IMR-90 (cell line): ENCODE results near the gene CMSS1. TPM values are rescaled to one million over a fixed set of nuclear protein-coding genes. Genes with fewer than 3 reads are reported as not detected.

Source experiments
- ATAC-seq: fragments of 200-7000 bp; cut with Tn5 transposase; 2 replicates; pipeline ENCODE4 v1.9.1; 2020; ENCODE audit warnings: low read depth, mild to moderate bottlenecking, moderate library complexity
- BruUV-seq: library from RNA; stranded (reverse); fragments of 400-500 nt; replicated peaks from 2 replicates; lab custom pipeline; 2021; lab: Mats Ljungman, UMichigan
- CTCF ChIA-PET: fragments of 300-600 bp; formaldehyde crosslinking; extraction: SDS; loops from one replicate; lab custom pipeline; 2021; ENCODE audit warnings: antibody characterized with exemption; lab: Yijun Ruan, JAX
- POLR2A ChIA-PET: fragments of 300-600 bp; sonication (Branson Sonifier 250); formaldehyde crosslinking; loops from one replicate; lab custom pipeline; 2022; ENCODE audit warnings: antibody characterized with exemption; ENCODE audit not compliant: unreplicated experiment; lab: Charles Lee
- DNase-seq: peaks from one replicate; pipeline ENCODE4 v3.0.0; 2013
- H2AFZ ChIP-seq: replicated peaks from 2 replicates; pipeline ENCODE3; 2013; ENCODE audit warnings: low read length, mild to moderate bottlenecking; ENCODE audit not compliant: poor library complexity
- H2AK5ac ChIP-seq: 2 replicates; pipeline ENCODE4 v1.6.1; 2013; ENCODE audit warnings: low read depth, low read length, inconsistent platforms
- H2AK9ac ChIP-seq: replicated peaks from 2 replicates; pipeline ENCODE3; 2013; ENCODE audit warnings: mild to moderate bottlenecking, low read depth, low read length, moderate library complexity; ENCODE audit not compliant: poor library complexity
- H2BK120ac ChIP-seq: 2 replicates; pipeline ENCODE4 v1.6.1; 2013; ENCODE audit warnings: low read depth, low read length, inconsistent platforms
- H2BK15ac ChIP-seq: 3 replicates; pipeline ENCODE4 v1.6.1; 2013; ENCODE audit warnings: low read depth, low read length, inconsistent platforms
- H2BK20ac ChIP-seq: 2 replicates; pipeline ENCODE4 v1.6.1; 2013; ENCODE audit warnings: low read depth, mild to moderate bottlenecking, inconsistent platforms, low read length, moderate library complexity
- H2BK5ac ChIP-seq: 2 replicates; pipeline ENCODE4 v1.6.1; 2013; ENCODE audit warnings: mild to moderate bottlenecking, low read depth, low read length, inconsistent platforms; ENCODE audit not compliant: poor library complexity, severe bottlenecking
- H3K14ac ChIP-seq: replicated peaks from 2 replicates; pipeline ENCODE4 v1.6.1; 2013; ENCODE audit warnings: low read depth, low read length, inconsistent platforms
- H3K18ac ChIP-seq: 2 replicates; pipeline ENCODE4 v1.6.1; 2013; ENCODE audit warnings: low read depth, low read length, control low read depth
- H3K23ac ChIP-seq: 2 replicates; pipeline ENCODE4 v1.6.1; 2013; ENCODE audit warnings: low read depth, low read length, inconsistent platforms
- H3K27ac ChIP-seq: 2 replicates; pipeline ENCODE4 v1.5.1; 2013; ENCODE audit warnings: mild to moderate bottlenecking, control low read depth, low read length; ENCODE audit not compliant: insufficient read depth
- H3K27me3 ChIP-seq: 2 replicates; pipeline ENCODE4 v1.6.1; 2013; ENCODE audit warnings: low read length; ENCODE audit not compliant: control insufficient read depth, insufficient read depth
- H3K36me3 ChIP-seq: 2 replicates; pipeline ENCODE4 v1.6.1; 2013; ENCODE audit warnings: low read length, mixed read lengths; ENCODE audit not compliant: control insufficient read depth, insufficient read depth
- H3K4ac ChIP-seq: 2 replicates; pipeline ENCODE4 v1.6.1; 2013; ENCODE audit warnings: low read depth, low read length, inconsistent platforms
- H3K4me1 ChIP-seq: 2 replicates; pipeline ENCODE4 v1.6.1; 2013; ENCODE audit warnings: low read length, mixed read lengths; ENCODE audit not compliant: control insufficient read depth, insufficient read depth
- H3K4me2 ChIP-seq: 2 replicates; pipeline ENCODE4 v1.6.1; 2013; ENCODE audit warnings: low read depth, mild to moderate bottlenecking, control low read depth, low read length, moderate library complexity
- H3K4me3 ChIP-seq: 2 replicates; pipeline ENCODE4 v1.5.1; 2013; ENCODE audit warnings: low read depth, mild to moderate bottlenecking, control low read depth, low read length, moderate library complexity; ENCODE audit not compliant: insufficient read depth
- H3K56ac ChIP-seq: 2 replicates; pipeline ENCODE4 v1.6.1; 2013; ENCODE audit warnings: low read length, inconsistent platforms; ENCODE audit not compliant: insufficient read depth; ENCODE audit errors: extremely low read depth
- H3K79me1 ChIP-seq, 2 experiments: 2 replicates each; pipeline ENCODE4 v1.6.1; 2013; ENCODE audit warnings: low read length in 2 of 2, inconsistent platforms in 1 of 2, low read depth in 1 of 2
- H3K9ac ChIP-seq: 2 replicates; pipeline ENCODE4 v1.6.1; 2013; ENCODE audit warnings: low read depth, low read length, control low read depth
- H3K9me1 ChIP-seq: 2 replicates; pipeline ENCODE4 v1.6.1; 2013; ENCODE audit warnings: low read length, inconsistent platforms; ENCODE audit not compliant: insufficient read depth
- H3K9me3 ChIP-seq: 2 replicates; pipeline ENCODE4 v1.6.1; 2013; ENCODE audit warnings: low read length; ENCODE audit not compliant: control insufficient read depth, insufficient read depth
- H4K20me1 ChIP-seq: 2 replicates; pipeline ENCODE4 v1.6.1; 2013; ENCODE audit warnings: low read length, inconsistent platforms; ENCODE audit not compliant: insufficient read depth
- H4K5ac ChIP-seq: 2 replicates; pipeline ENCODE4 v1.6.1; 2013; ENCODE audit warnings: mild to moderate bottlenecking, low read depth, low read length, control low read depth
- H4K8ac ChIP-seq, 2 experiments: 2 replicates each; pipeline ENCODE4 v1.6.1; 2013; ENCODE audit warnings: low read depth in 2 of 2, low read length in 2 of 2, control low read depth in 1 of 2, inconsistent platforms in 1 of 2
- H4K91ac ChIP-seq: 2 replicates; pipeline ENCODE4 v1.6.1; 2013; ENCODE audit warnings: low read depth, low read length, inconsistent platforms; ENCODE audit not compliant: insufficient read depth
- BHLHE40 ChIP-seq: fragments of 150-350 bp; IDR thresholded peaks from 2 replicates; pipeline ENCODE4 v1.6.1; 2016; ENCODE audit warnings: mild to moderate bottlenecking, low read depth, low read length
- MAZ ChIP-seq: IDR thresholded peaks from 2 replicates; pipeline ENCODE4 v1.6.1; 2012; ENCODE audit warnings: low read depth, mild to moderate bottlenecking, low read length, improper control_type of control experiment, moderate library complexity, borderline replicate concordance
- RFX5 ChIP-seq: IDR thresholded peaks from 2 replicates; pipeline ENCODE4 v1.8.0; 2012; ENCODE audit warnings: low read depth, mild to moderate bottlenecking, low read length, moderate library complexity
- SMC3 ChIP-seq: fragments of 150-350 bp; IDR thresholded peaks from 2 replicates; pipeline ENCODE4 v1.6.1; 2016; ENCODE audit warnings: low read depth, mild to moderate bottlenecking, antibody characterized with exemption, low read length, moderate library complexity
- USF2 ChIP-seq: fragments of 150-350 bp; IDR thresholded peaks from 2 replicates; pipeline ENCODE4 v1.6.1; 2017; ENCODE audit warnings: mild to moderate bottlenecking, antibody characterized with exemption, low read length, low read depth
- WGBS, 2 experiments: methylation state at CpG; one replicate each; pipeline versions ENCODE4 v1.1.5 to v1.1.7; 2013; ENCODE audit warnings: missing lambda C conversion rate in 2 of 2; ENCODE audit not compliant: insufficient read length in 1 of 2; ENCODE audit errors: extremely low coverage in 2 of 2; 5-methylcytosine and 5-hydroxymethylcytosine counted together
- dilution Hi-C: fragments of 300-500 bp; cut with HindIII; formaldehyde crosslinking; loops from one replicate; pipeline ENCODE4 v1.14.3; 2018; ENCODE audit warnings: low sequenced_read_pairs; ENCODE audit not compliant: unreplicated experiment
- in situ Hi-C: fragments of 300-500 bp; cut with MboI; formaldehyde crosslinking; loops from 3 replicates; pipeline ENCODE4 v1.14.3; 2019; ENCODE audit warnings: low sequenced_read_pairs, inconsistent platforms, mixed read lengths
- intact Hi-C: fragments of 100-400 bp; cut with micrococcal nuclease; formaldehyde crosslinking; loops from 2 replicates; pipeline ENCODE4 v1.10.0; 2022
- polyA plus RNA-seq, 3 experiments: library from polyadenylated mRNA; depleted of rRNA; stranded (reverse); fragments of >200 nt; gene quantifications; 2 replicates each; pipeline ENCODE4 v1.2.3, GENCODE V29; 2012; ENCODE audit warnings: low replicate concordance in 1 of 3
- total RNA-seq: library from RNA; depleted of rRNA; stranded (reverse); fragments of >200 nt; gene quantifications from 2 replicates; pipeline ENCODE4 v1.2.3, GENCODE V29; 2012

Gene CMSS1
- total and polyA plus RNA-seq, 2 of the 4 experiments (the other 2 are of a cell fraction) = 12.5 to 13.6 TPM

DNA sequence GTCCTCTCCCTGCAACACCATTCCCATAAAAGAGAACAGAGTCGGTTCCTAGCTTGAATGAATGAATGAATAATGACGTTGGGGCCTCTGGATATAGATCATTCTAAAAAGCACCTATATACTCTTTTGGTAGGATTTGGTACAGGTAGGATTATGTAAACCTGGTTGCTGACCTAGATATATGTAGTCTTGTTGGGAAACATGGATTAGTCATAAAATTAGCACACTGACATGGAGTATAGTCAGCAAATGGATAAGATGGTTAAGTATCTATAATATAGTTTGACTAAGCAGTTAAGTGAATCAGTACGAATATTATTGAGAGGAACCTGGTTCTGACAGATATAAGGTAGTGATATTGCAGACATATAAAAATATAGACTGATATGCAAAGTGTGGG, 154.1 kb downstream of the CMSS1 start:
- H2BK15ac ChIP-seq = no peak overlapping the region
- peak overlapping the region; percentile 37; the same call in 1 of the 2 replicates for H2AK5ac ChIP-seq
- peaks cover 5% of the 10 kb centered on the region for H3K4me1 ChIP-seq
- H4K91ac ChIP-seq = no peak overlapping the region
- no peak overlapping the region for H2AFZ ChIP-seq
- no peak overlapping the region for H3K23ac ChIP-seq
- no peak overlapping the region for H3K4ac ChIP-seq
- intact Hi-C loops (loop anchor here (5.0 kb wide), 1 partner anchor 51 kb away; no protein-coding TSS in a partner anchor), in situ Hi-C loops (loop anchor here (25.0 kb wide), 1 partner anchor 91 kb away; no protein-coding TSS in a partner anchor), dilution Hi-C loops (no loop called here)
- H3K4me2 ChIP-seq = no peak overlapping the region
- H4K5ac ChIP-seq = no peak overlapping the region
- BruUV-seq = no TSS peak
- H3K27ac ChIP-seq = no peak overlapping the region
- no peak overlapping the region for H2AK9ac ChIP-seq
- H3K14ac ChIP-seq = no peak overlapping the region
- DNase-seq = no peak
- H3K9ac ChIP-seq = no peak overlapping the region
- TF ChIP-seq SMC3 (no peak), USF2 (no peak), MAZ (no peak), BHLHE40 (no peak), RFX5 (no peak)
- POLR2A ChIA-PET = no interaction called here
- H4K8ac ChIP-seq = no peak overlapping the region
- H2BK120ac ChIP-seq = no peak overlapping the region
- no peaks in the 10 kb centered on the region for H3K36me3 ChIP-seq
- H2BK20ac ChIP-seq = no peak overlapping the region
- H2BK5ac ChIP-seq = no peak overlapping the region
- H3K79me1 ChIP-seq = 0 out of 4 replicates have a peak, but pooled peaks cover under 1 to 1% of the 10 kb centered on the region in 2 experiments
- H3K9me1 ChIP-seq = no peaks in the 10 kb centered on the region
- H3K56ac ChIP-seq = no peak overlapping the region
- no peaks in the 10 kb centered on the region for H4K20me1 ChIP-seq
- H3K4me3 ChIP-seq = no peak overlapping the region
- H3K27me3 ChIP-seq = no peaks in the 10 kb centered on the region
- H3K18ac ChIP-seq = no peak overlapping the region
- no CpG with 5 or more reads among the region's 3 CpGs for WGBS, 2 experiments
- CTCF ChIA-PET = no interaction called here
- H3K9me3 ChIP-seq = no peaks in the 10 kb centered on the region
- ATAC-seq = no peak
